SH-SY5Y (cell line): ENCODE measurements around the gene EPHB4.

Source experiments
- GATA2 ChIP-seq: IDR thresholded peaks from 2 replicates; pipeline ENCODE4 v1.6.1; 2011; ENCODE audit warnings: mild to moderate bottlenecking, low read depth, low read length
- GATA3 ChIP-seq: IDR thresholded peaks from 2 replicates; pipeline ENCODE4 v1.6.1; 2011; ENCODE audit warnings: low read depth, mild to moderate bottlenecking, low read length, moderate library complexity

Gene EPHB4

DNA sequence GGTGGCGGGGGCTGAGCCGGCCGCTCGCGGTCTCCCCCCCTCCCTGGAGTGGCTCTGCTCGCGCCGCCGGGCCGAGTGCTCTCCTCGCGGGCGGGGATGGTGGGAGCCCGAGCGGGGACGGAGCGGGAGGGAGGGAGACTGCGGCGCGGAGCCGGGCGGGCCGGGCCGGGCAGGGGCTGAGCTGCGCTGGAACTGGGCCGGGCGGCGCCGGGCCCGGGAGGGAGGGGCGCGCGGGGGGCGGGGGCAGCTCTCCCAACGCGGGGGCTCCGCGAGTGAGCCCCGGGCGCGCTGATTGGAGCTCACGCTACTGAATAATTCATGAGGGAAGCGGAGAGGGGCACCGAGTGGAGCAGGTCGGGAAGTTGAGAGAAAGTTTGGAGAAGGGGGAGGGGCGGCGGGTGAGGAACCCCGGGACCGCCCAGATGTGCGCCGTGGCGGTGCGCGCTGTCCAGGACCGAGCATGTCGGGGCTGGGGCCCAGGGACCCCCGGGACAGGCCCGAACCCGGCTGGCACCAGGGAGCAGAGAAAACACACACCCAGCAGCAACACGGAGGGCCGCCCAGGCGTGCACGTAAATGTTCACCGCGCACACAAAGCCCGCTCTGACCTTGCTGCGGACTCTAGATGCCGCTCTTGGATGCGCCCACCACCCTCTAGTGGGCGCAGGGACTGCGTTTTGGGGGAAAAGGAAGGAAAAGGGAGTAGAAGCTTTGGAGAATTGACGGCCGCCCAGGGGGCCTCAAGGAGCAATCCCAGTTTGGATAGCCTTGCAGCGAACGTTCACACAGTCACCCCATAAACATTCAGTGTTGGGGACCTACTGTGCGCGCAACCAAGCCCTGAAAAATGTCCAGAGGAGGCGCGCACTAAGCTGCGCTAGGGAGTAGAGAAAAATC is at the start of gene EPHB4:
EPHB4 (minus strand) TSS at position 194 of the 897 bp plus-strand sequence. CDS start 493 bp downstream, outside the sequence.
- no peak for TF ChIP-seq GATA3
- no peak for TF ChIP-seq GATA2

- TF ChIP-seq GATA3 = no peak
- TF ChIP-seq GATA2 = no peak
These were observed 48.0 kb upstream of the EPHB4 start for GRCh38 chr7:100875356-100875751.

DNA sequence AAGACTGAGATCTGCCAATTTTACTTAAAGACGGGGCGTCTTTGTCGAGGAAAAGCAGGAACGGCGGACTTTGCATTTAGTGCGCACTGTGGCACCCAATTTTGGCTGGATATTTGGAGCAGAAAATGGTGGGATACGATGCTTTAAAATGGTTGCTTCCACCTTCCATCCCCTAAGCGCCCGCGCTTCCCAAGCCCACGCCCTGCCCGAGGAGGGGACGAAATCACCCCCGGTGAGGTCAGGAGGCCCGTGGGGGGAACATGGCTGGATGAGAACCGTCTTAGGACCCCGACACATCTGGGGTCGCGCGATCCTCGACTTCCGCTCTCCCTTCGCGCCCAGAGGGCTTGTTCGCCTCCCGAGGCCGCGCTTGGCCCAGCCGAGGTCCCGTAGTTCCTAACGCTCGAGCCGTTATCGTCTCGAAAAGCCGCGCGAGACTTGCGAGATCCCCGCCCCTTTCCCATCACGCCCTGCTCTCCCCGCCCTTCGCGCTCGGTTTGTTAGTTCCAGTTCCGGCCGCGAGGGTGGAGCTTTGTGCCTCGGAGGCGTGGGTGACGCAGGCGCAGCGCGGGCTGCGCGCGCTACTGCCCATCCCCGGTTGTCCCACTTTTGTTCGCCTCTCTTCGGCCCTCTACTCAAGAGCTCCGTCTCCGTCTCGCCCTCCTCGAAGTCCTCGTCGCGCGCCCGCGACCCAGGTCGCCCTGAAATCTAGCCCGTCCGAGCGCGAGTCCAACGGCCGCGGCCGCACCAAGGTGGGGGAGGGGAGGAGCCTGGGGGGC is 47.4 kb upstream of the EPHB4 start, which contains the start of gene SRRT:
SRRT (plus strand) TSS at position 527 of the 779 bp plus-strand sequence. CDS start 488 bp downstream, outside the sequence.
- TF ChIP-seq GATA2 = peak; percentile 42
- TF ChIP-seq GATA3 = no peak

GRCh38 chr7:100874300-100874576 is 46.9 kb upstream of the EPHB4 start:
- TF ChIP-seq GATA3 (no peak), GATA2 (no peak)

DNA sequence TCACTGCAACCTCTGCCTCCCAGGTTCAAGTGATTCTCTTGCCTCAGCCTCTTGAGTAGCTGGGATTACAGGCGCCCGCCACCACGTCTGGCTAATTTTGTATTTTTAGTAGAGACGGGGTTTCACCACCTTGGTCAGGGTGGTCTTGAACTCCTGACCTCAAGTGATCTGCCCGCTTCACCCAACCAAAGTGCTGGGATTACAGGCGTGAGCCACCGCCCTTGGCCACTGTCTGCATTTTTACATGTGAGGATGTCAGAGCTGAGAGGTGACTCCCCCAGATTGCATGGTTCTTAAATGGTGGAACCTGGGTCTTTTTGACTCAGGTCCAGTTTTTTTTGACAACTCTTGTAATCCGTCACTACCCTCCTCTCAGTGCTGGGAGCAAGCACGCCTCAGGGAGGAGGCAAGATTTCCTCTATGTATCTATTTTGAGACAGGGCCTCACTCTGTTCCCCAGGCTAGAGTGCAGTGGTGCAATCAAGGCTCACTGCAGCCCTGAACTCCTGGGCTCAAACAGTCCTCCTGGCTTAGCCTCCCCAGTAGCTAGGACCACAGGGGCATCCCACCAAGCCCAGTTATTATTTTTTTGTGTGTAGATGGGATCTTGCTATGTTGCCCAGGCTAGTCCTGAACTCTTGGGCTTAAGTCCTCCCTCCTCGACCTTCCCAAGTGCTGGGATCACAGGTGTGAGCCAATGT is 46.4 kb upstream of the EPHB4 start:
- TF ChIP-seq GATA2 = no peak
- TF ChIP-seq GATA3 = no peak

DNA sequence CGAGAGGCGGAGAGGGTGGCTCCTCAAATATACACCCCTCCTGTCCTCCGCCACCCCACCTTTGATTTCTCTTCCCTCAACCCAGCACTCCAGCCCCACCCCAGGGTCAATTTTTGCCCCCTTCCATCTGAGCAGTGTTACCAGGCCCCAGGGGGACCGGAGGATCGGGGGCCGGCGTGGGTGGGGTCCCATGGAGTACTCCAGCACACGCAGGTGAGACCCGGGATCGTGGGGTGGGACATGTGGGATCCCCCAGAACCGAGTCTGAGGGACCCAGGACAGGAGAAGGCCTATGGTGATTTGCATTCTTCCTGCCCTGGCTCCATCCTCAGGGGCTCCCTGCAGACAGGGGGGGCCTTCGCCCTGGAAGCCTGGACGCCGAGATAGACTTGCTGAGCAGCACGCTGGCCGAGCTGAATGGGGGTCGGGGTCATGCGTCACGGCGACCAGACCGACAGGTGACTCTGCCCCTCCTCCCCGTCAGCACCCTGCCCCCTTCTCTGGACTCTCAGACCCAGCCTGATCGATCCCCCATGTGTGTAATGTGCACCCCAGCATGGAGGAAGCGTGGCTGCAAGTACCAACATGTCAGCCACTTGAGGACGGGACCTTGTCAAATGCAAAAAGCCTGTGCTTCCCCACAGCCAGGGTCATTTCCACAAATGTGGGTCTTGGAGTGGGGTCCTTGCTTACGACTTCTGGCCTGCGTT is 40.6 kb upstream of the EPHB4 start:
- TF ChIP-seq GATA3 (no peak), GATA2 (no peak)

- no peak for TF ChIP-seq GATA2
- TF ChIP-seq GATA3 = no peak
These were observed 39.9 kb upstream of the EPHB4 start, which contains the start of gene TRIP6 for GRCh38 chr7:100867040-100867775. TRIP6 (plus strand) TSS chr7:100867387; CDS start chr7:100867498, 111 bp downstream.

GRCh38 chr7:100866729-100867039 is 39.4 kb upstream of the EPHB4 start:
- TF ChIP-seq GATA2 = no peak

- TF ChIP-seq GATA2 = no peak
- no peak for TF ChIP-seq GATA3
These were observed 38.8 kb upstream of the EPHB4 start for GRCh38 chr7:100865938-100866728.

DNA sequence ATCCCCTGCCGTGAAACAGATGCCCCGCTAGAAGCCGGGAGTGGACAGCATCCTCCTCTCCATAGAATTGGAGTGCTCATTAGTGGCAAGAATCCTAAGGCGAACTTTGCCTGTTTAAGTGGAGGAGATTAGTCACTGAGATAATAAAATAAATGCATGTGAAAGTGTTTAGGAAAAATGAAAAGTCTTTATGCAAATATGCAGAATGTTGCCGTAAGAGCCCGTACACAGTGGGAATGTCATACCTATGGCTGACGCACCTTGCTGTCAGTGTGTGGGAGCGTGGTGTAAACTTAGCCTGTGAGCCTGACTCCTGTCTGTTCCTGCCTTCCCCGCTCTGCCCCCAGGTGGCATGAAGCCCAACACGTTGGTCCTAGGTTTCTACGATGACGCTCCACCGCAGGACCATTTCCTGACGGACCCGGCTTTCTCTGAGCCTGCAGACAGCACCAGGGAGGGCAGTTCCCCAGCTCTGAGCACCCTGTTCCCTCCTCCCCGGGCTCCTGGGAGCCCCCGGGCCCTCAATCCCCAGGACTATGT is 38.1 kb upstream of the EPHB4 start:
- TF ChIP-seq GATA2 (no peak), GATA3 (no peak)

DNA sequence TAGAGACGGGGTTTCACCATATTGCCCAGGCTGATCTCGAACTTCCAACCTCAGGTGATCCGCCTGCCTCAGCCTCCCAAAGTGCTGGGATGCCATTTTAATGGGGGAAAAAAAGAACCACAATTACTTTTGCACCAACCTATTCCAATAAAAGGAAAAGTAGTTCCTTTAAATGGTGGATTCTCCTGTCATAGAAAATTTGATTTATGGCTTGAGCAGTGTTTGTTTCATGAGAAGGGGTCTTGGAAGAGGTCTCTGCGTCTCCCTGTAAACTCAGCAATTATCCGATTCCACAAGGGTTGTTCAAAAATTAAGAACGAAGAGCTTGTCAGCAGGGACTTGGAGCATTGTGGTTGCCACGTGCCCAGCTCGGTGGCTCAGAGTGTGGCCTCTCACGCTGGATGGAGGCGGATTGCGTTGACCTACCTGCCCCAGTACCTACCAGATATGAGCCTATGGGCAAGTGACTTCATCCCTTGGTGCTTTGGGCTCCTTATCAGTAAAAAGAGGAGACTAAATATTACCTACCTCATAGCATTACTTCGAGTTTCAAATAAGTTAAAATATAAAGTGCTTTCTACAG is 37.0 kb upstream of the EPHB4 start:
- TF ChIP-seq GATA3 (no peak), GATA2 (no peak)

DNA sequence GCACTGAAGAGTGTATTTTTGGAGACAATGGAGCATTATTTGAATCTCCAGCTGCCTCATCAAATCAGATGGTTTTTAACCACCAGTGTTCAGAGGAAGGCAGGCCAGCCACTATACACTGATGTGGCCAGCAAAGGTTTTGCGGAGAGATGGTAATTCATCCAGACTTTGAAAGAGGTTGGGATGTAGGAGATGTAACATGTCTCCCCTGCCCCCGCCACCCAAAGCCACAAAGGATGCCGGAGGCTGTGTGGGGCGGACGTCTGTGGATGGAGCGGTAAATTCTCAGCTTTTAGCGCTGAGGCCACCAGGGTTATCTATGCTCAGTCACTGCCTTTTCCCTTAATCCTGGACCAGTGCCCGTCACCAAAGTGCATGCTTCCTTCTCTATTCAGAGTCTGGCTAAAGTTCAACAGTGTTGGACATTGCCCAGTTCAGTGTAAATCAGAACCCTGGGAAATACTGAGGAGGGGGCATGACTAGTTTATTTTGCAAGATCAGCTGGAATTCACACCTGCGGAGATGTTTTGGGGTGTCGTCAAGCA is 36.2 kb upstream of the EPHB4 start:
- TF ChIP-seq GATA3 (no peak), GATA2 (no peak)
